ENCODE measurements around the gene KLK11. TPM values are rescaled to one million over a fixed set of nuclear protein-coding genes. Genes with fewer than 3 reads are reported as not detected.

KLK11 gene
- total and polyA plus RNA-seq, 10 of the 15 experiments (the other 5 are each of a cell fraction or from before 2014, with no cell fraction given), result not detected

- no peaks in the 10 kb centered on the region for H3K79me2 ChIP-seq (ENCODE audit: control insufficient read depth, insufficient read depth, low read length)
- no peak overlapping the region for H3K9ac ChIP-seq (ENCODE audit: control insufficient read depth, insufficient read depth, low read length)
- in situ Hi-C loops (cut with MboI), result no loop called here
- no peaks in the 10 kb centered on the region for H3K4me1 ChIP-seq (ENCODE audit: control insufficient read depth, insufficient read depth, low read length)
- ChIA-PET SMC1A (ENCODE audit: uncharacterized antibody, unreplicated experiment) (no interaction called here), RAD21 (ENCODE audit: unreplicated experiment) (no interaction called here), POLR2A (no interaction called here), CTCF (no interaction called here)
- H3K4me2 ChIP-seq (ENCODE audit: control insufficient read depth, insufficient read depth), result no peak overlapping the region
- FAIRE-seq, result no peak
- ATAC-seq, result no peak
- no peak overlapping the region for H3K4me3 ChIP-seq
- TF ChIP-seq HDAC6 (IDR thresholded peaks at IDR 0.05; ENCODE audit: unreplicated experiment) (no peak), PML (IDR thresholded peaks at IDR 0.05; ENCODE audit: low read length) (no peak), CHD2 (IDR thresholded peaks at IDR 0.05; ENCODE audit: borderline replicate concordance, low read depth, low read length) (no peak), KDM1A (IDR thresholded peaks at IDR 0.05; ENCODE audit: borderline replicate concordance) (no peak), JUND (IDR thresholded peaks at IDR 0.05; ENCODE audit: low read depth, low read length) (no peak), EP300 (IDR thresholded peaks at IDR 0.05; ENCODE audit: borderline replicate concordance in 1 of 2, control insufficient read depth in 1 of 2, low read depth in 2 of 2, low read length in 2 of 2) (no peak), BRCA1 (IDR thresholded peaks at IDR 0.05; ENCODE audit: low read depth, low read length) (no peak), ETV6 (conservative IDR thresholded peaks at IDR 0.05 in 1 of 2, IDR thresholded peaks at IDR 0.05 in 1 of 2; ENCODE audit: borderline replicate concordance in 1 of 2, low read depth in 1 of 2) (no peak)
- TF ChIP-seq, protein P1, sequence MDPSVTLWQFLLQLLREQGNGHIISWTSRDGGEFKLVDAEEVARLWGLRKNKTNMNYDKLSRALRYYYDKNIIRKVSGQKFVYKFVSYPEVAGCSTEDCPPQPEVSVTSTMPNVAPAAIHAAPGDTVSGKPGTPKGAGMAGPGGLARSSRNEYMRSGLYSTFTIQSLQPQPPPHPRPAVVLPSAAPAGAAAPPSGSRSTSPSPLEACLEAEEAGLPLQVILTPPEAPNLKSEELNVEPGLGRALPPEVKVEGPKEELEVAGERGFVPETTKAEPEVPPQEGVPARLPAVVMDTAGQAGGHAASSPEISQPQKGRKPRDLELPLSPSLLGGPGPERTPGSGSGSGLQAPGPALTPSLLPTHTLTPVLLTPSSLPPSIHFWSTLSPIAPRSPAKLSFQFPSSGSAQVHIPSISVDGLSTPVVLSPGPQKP (IDR thresholded peaks at IDR 0.05; ENCODE audit: low read depth, low read length), result no peak
- TF ChIP-seq, protein P2, sequence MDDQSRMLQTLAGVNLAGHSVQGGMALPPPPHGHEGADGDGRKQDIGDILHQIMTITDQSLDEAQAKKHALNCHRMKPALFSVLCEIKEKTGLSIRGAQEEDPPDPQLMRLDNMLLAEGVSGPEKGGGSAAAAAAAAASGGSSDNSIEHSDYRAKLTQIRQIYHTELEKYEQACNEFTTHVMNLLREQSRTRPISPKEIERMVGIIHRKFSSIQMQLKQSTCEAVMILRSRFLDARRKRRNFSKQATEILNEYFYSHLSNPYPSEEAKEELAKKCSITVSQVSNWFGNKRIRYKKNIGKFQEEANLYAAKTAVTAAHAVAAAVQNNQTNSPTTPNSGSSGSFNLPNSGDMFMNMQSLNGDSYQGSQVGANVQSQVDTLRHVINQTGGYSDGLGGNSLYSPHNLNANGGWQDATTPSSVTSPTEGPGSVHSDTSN (IDR thresholded peaks at IDR 0.05; ENCODE audit: insufficient replicate concordance, low read depth, low read length), result no peak
- TF ChIP-seq, protein P3, sequence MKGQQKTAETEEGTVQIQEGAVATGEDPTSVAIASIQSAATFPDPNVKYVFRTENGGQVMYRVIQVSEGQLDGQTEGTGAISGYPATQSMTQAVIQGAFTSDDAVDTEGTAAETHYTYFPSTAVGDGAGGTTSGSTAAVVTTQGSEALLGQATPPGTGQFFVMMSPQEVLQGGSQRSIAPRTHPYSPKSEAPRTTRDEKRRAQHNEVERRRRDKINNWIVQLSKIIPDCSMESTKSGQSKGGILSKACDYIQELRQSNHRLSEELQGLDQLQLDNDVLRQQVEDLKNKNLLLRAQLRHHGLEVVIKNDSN (IDR thresholded peaks at IDR 0.05; ENCODE audit: borderline replicate concordance, extremely low read length, insufficient read depth, low read depth, low read length), result no peak
- BruUV-seq (replicated peaks), result no TSS peak
- no peaks in the 10 kb centered on the region for H3K9me3 ChIP-seq (replicated peaks; ENCODE audit: control insufficient read depth, insufficient read depth, low read length)
- 60% methylated on average over 28 of the region's 28 CpGs for WGBS (ENCODE audit: insufficient coverage, insufficient replicate concordance, low lambda C conversion rate, missing lambda C conversion rate)
- no peak overlapping the region for H3K27ac ChIP-seq (ENCODE audit: control insufficient read depth, insufficient read depth)
- no peak overlapping the region for H2AFZ ChIP-seq (ENCODE audit: control insufficient read depth, low read depth, low read length)
- H4K20me1 ChIP-seq (ENCODE audit: control insufficient read depth, insufficient read depth), result no peaks in the 10 kb centered on the region
- DNase-seq (ENCODE audit: low read depth, low spot score), result no peak
- no peaks in the 10 kb centered on the region; a peak in 1 of 4 replicates for H3K27me3 ChIP-seq (replicated peaks in 1 of 2; ENCODE audit: control insufficient read depth in 2 of 2, insufficient read depth in 2 of 2, low read length in 1 of 2)
- intact Hi-C loops (cut with micrococcal nuclease; ENCODE audit: unreplicated experiment), result no loop called here
- no peaks in the 10 kb centered on the region for H3K36me3 ChIP-seq (ENCODE audit: control insufficient read depth in 2 of 2, insufficient read depth in 2 of 2, low read length in 1 of 2)
These were observed 5.4 kb upstream of the KLK11 start for GRCh38 chr19:51031880-51032225.
